Epithelial cell of proximal tubule (primary cell): ENCODE measurements around the gene VWC2. TPM values are rescaled to one million over a fixed set of nuclear protein-coding genes. Genes with fewer than 3 reads are reported as not detected.

Source experiments
- DNase-seq: peaks from one replicate; pipeline ENCODE4 v3.0.0-alpha.2; 2011; ENCODE audit warnings: low read depth
- H3K4me3 ChIP-seq: 2 replicates; pipeline ENCODE4 v1.5.1; 2011; ENCODE audit warnings: low read depth, mild to moderate bottlenecking, low read length
- CTCF ChIP-seq: conservative IDR thresholded peaks from 2 replicates; pipeline ENCODE4 v1.5.1; 2012; ENCODE audit warnings: low read depth, mild to moderate bottlenecking, low read length
- total RNA-seq: library from RNA; depleted of rRNA; stranded (reverse); fragments of >200 nt; gene quantifications from 2 replicates; pipeline ENCODE4 v1.2.3, GENCODE V29; 2015

The VWC2 gene
- total RNA-seq: not detected in 2 replicates

- no peak for DNase-seq
- TF ChIP-seq CTCF: no peak
- H3K4me3 ChIP-seq: no peak within 1 kb of the TSS
Observed at GRCh38 chr7:49773218-49773935, at the start of gene VWC2. Gene VWC2 (plus strand): TSS chr7:49773638. CDS start chr7:49775436, 1,798 bp downstream.

- no peak for DNase-seq
- no peak for TF ChIP-seq CTCF
- H3K4me3 ChIP-seq: no peak overlapping the region
Observed at GRCh38 chr7:49724071-49724470, 49.4 kb upstream of the VWC2 start.

GRCh38 chr7:49731836-49732235 lies 41.6 kb upstream of the VWC2 start:
- no peak overlapping the region for H3K4me3 ChIP-seq
- DNase-seq: no peak
- no peak for TF ChIP-seq CTCF

- DNase-seq: no peak
- no peak for TF ChIP-seq CTCF
- no peak overlapping the region for H3K4me3 ChIP-seq
Observed at GRCh38 chr7:49762666-49763065, 10.8 kb upstream of the VWC2 start.

GRCh38 chr7:49763791-49764190 lies 9.6 kb upstream of the VWC2 start:
- no peak overlapping the region for H3K4me3 ChIP-seq
- no peak for DNase-seq
- TF ChIP-seq CTCF: no peak

- TF ChIP-seq CTCF: no peak
- no peak overlapping the region for H3K4me3 ChIP-seq
- no peak for DNase-seq
Observed at GRCh38 chr7:49766966-49767365, 6.5 kb upstream of the VWC2 start.

GRCh38 chr7:49767719-49768118 lies 5.7 kb upstream of the VWC2 start:
- no peak for TF ChIP-seq CTCF
- no peak overlapping the region for H3K4me3 ChIP-seq
- DNase-seq: no peak
